Measurements from ENCODE around the gene TMEM144.

GRCh38 chr4:158295053-158295452 is 84.8 kb downstream of the TMEM144 start:
- TF ChIP-seq, protein P1, sequence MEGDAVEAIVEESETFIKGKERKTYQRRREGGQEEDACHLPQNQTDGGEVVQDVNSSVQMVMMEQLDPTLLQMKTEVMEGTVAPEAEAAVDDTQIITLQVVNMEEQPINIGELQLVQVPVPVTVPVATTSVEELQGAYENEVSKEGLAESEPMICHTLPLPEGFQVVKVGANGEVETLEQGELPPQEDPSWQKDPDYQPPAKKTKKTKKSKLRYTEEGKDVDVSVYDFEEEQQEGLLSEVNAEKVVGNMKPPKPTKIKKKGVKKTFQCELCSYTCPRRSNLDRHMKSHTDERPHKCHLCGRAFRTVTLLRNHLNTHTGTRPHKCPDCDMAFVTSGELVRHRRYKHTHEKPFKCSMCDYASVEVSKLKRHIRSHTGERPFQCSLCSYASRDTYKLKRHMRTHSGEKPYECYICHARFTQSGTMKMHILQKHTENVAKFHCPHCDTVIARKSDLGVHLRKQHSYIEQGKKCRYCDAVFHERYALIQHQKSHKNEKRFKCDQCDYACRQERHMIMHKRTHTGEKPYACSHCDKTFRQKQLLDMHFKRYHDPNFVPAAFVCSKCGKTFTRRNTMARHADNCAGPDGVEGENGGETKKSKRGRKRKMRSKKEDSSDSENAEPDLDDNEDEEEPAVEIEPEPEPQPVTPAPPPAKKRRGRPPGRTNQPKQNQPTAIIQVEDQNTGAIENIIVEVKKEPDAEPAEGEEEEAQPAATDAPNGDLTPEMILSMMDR (IDR thresholded peaks at IDR 0.05; ENCODE audit: insufficient read depth, low read length, poor library complexity, severe bottlenecking), result no peak
- no peak for TF ChIP-seq EZH2phosphoT487 (conservative IDR thresholded peaks at IDR 0.05; ENCODE audit: low read length)

Data from SU-DHL-6 (cell line).